ENCODE results near the gene APOBEC2.

- TF ChIP-seq CTCF (IDR thresholded peaks at IDR 0.05; ENCODE audit: low read depth, low read length) = no peak
- TF ChIP-seq EZH2phosphoT487 (IDR thresholded peaks at IDR 0.05; ENCODE audit: low read depth) = no peak
Measured at GRCh38 chr6:41033776-41034175, 19.2 kb upstream of the APOBEC2 start.

All from OCI-LY3 (cell line).